HG02943 (cell line): Measurements from ENCODE around the gene ATP8B3.

Experiments
- ATAC-seq: cut with Tn5 transposase; IDR thresholded peaks from one replicate; pipeline ENCODE4 v1.9.1; 2021; ENCODE audit warnings: mild to moderate bottlenecking, low read depth, moderate library complexity; ENCODE audit not compliant: unreplicated experiment

The ATP8B3 gene

GRCh38 chr19:1837625-1838105, 25.6 kb upstream of the ATP8B3 start:
- no peak for ATAC-seq

GRCh38 chr19:1837222-1837565, 25.1 kb upstream of the ATP8B3 start:
- no peak for ATAC-seq

GRCh38 chr19:1836458-1837221, 24.6 kb upstream of the ATP8B3 start:
- ATAC-seq = no peak

- ATAC-seq = no peak
Measured at GRCh38 chr19:1833540-1833939, 21.5 kb upstream of the ATP8B3 start.

GRCh38 chr19:1832046-1832663, 20.1 kb upstream of the ATP8B3 start:
- ATAC-seq = no peak

GRCh38 chr19:1830978-1831377, 18.9 kb upstream of the ATP8B3 start:
- ATAC-seq = no peak

- ATAC-seq = no peak
Measured at GRCh38 chr19:1830568-1830967, 18.5 kb upstream of the ATP8B3 start.

- ATAC-seq = no peak
Measured at GRCh38 chr19:1829958-1830357, 17.9 kb upstream of the ATP8B3 start.

- ATAC-seq = no peak
Measured at GRCh38 chr19:1828279-1829238, 16.5 kb upstream of the ATP8B3 start.

GRCh38 chr19:1827566-1828278, 15.6 kb upstream of the ATP8B3 start:
- ATAC-seq = no peak

- ATAC-seq = no peak
Measured at GRCh38 chr19:1826557-1827521, 14.8 kb upstream of the ATP8B3 start.

GRCh38 chr19:1825909-1826556, 14.0 kb upstream of the ATP8B3 start:
- ATAC-seq = no peak

GRCh38 chr19:1824252-1824622, 12.2 kb upstream of the ATP8B3 start:
- no peak for ATAC-seq

- ATAC-seq = no peak
Measured at GRCh38 chr19:1823539-1824251, 11.6 kb upstream of the ATP8B3 start.

- ATAC-seq = no peak
Measured at GRCh38 chr19:1823020-1823419, 10.9 kb upstream of the ATP8B3 start.

- ATAC-seq = no peak
Measured at GRCh38 chr19:1822210-1822609, 10.1 kb upstream of the ATP8B3 start.

GRCh38 chr19:1819341-1820255, 7.5 kb upstream of the ATP8B3 start:
- no peak for ATAC-seq
